K562 (cell line): ENCODE results near the gene ANKRD13C. TPM values are rescaled to one million over a fixed set of nuclear protein-coding genes. Genes with fewer than 3 reads are reported as not detected.

ENCODE experiments used
- BHLHE40 ChIP-seq: IDR thresholded peaks from 2 replicates; pipeline ENCODE4 v1.6.1; 2011; ENCODE audit warnings: low read length, improper control_type of control experiment
- CHAMP1 ChIP-seq: fragments of 450-650 bp; IDR thresholded peaks from 2 replicates; pipeline ENCODE4 v1.6.1; 2016; ENCODE audit warnings: mild to moderate bottlenecking
- EP300 ChIP-seq: IDR thresholded peaks from 2 replicates; pipeline ENCODE4 v1.6.1; 2012; ENCODE audit warnings: low read length, improper control_type of control experiment
- FOS ChIP-seq: IDR thresholded peaks from 3 replicates; pipeline ENCODE4 v1.6.1; 2011; ENCODE audit not compliant: insufficient read length; ENCODE audit errors: extremely low read depth
- FOXM1 ChIP-seq, 2 experiments: fragments of 450-650 bp in 1 of 2; sonication (generic) in 1 of 2; formaldehyde crosslinking in 1 of 2; IDR thresholded peaks; 2 replicates each; pipeline versions ENCODE4 v1.6.1 to v1.9.0; 2017 to 2022; ENCODE audit warnings: low read depth in 2 of 2, mild to moderate bottlenecking in 2 of 2, missing genetic modification reagents in 1 of 2, moderate library complexity in 1 of 2
- KDM1A ChIP-seq, 2 experiments: fragments of 450-650 bp; IDR thresholded peaks; 2 replicates each; pipeline ENCODE4 v1.6.1; 2016; ENCODE audit warnings: mild to moderate bottlenecking in 2 of 2
- MGA ChIP-seq: fragments of 450-650 bp; IDR thresholded peaks from 2 replicates; pipeline ENCODE4 v1.6.1; 2016; ENCODE audit warnings: mild to moderate bottlenecking, moderate library complexity
- PKNOX1 ChIP-seq: fragments of 450-650 bp; IDR thresholded peaks from 2 replicates; pipeline ENCODE4 v1.6.1; 2016
- RCOR1 ChIP-seq, 2 experiments: IDR thresholded peaks; 2 replicates each; pipeline ENCODE4 v1.6.1; 2012; ENCODE audit warnings: low read depth in 2 of 2, low read length in 2 of 2, borderline replicate concordance in 1 of 2, improper control_type of control experiment in 1 of 2
- RFX7 ChIP-seq: fragments of 250-450 bp; sonication (Bioruptor Pico); IDR thresholded peaks from 2 replicates; pipeline ENCODE4 v1.5.1; 2021; ENCODE audit warnings: mild to moderate bottlenecking
- VEZF1 ChIP-seq: fragments of 200-800 bp; sonication (Bioruptor generic); IDR thresholded peaks from 2 replicates; pipeline ENCODE4 v1.6.1; 2017; ENCODE audit warnings: missing genetic modification characterization, missing compliant biosample characterization
- polyA plus RNA-seq, 8 experiments: library from polyadenylated mRNA; depleted of rRNA in 4 of 8; stranded (reverse) in 5 of 8; unstranded in 3 of 8; fragments of >200 nt; fragmentation: Nextera tagmentation in 2 of 8; fragmentation: Illumina TruSeq in 1 of 8; extraction: Ambion mirVana in 2 of 8; extraction: Trizol in 1 of 8; gene quantifications; 2 replicates each; pipeline versions ENCODE4 v1.2.1 to v1.2.3, GENCODE V29; 2011 to 2014; ENCODE audit warnings: inconsistent platforms in 1 of 8, missing spikeins in 1 of 8
- total RNA-seq, 7 experiments: library from RNA; depleted of rRNA in 6 of 7; stranded (reverse); fragments of >200 nt in 6 of 7; fragmentation: Illumina TruSeq in 2 of 7; extraction: Trizol in 2 of 7; gene quantifications; 2 replicates each; pipeline versions ENCODE4 v1.2.1 to v1.2.3, GENCODE V29; 2011 to 2021; ENCODE audit warnings: low replicate concordance in 1 of 7

The ANKRD13C gene
- total and polyA plus RNA-seq, 9 of the 15 experiments (the other 6 are each of a cell fraction or from before 2014, with no cell fraction given), result 3.4 to 22.8 (median 12.5) TPM

GRCh38 chr1:70360321-70360720 is 5.8 kb upstream of the ANKRD13C start (continued):
- TF ChIP-seq PKNOX1 (peak; percentile 87), RCOR1 (IDR thresholded peaks at IDR 0.05; ENCODE audit: borderline replicate concordance in 1 of 2, low read depth in 2 of 2, low read length in 2 of 2) (peak; percentile 43 to 91; a peak in 3 of 4 replicates), CHAMP1 (0 out of 2 replicates have a peak, but pooled peaks have one; percentile 35), MGA (peak; percentile 77), FOS (peak; percentile 55), FOXM1 (IDR thresholded peaks at IDR 0.05; ENCODE audit: low read depth) (peak; percentile 68; the same call in 1 of the 2 replicates), FOXM1 (CRISPR knock-in tag; IDR thresholded peaks at IDR 0.05; ENCODE audit: low read depth) (no peak), VEZF1 (CRISPR knock-in tag) (peak; percentile 20; the same call in 1 of the 2 replicates), KDM1A (IDR thresholded peaks at IDR 0.05) (peak; percentile 87 to 89), RFX7 (no peak), EP300 (0 out of 2 replicates have a peak, but pooled peaks have one; percentile 29), BHLHE40 (no peak)
